NAMALWA (cell line): ENCODE measurements around the gene IL4.
A peak's percentile ranks its signal among the peaks of the same experiment; 100 is the strongest.
"Not testable (repeated sequence)": the region's sequence is repeated elsewhere in the genome, so short reads cannot be mapped to it uniquely, and the experiment has no call there.

Experiments used
- DNase-seq: peaks from one replicate; pipeline ENCODE4 v3.0.0-alpha.2; 2015; ENCODE audit warnings: low spot score

The IL4 gene

DNA sequence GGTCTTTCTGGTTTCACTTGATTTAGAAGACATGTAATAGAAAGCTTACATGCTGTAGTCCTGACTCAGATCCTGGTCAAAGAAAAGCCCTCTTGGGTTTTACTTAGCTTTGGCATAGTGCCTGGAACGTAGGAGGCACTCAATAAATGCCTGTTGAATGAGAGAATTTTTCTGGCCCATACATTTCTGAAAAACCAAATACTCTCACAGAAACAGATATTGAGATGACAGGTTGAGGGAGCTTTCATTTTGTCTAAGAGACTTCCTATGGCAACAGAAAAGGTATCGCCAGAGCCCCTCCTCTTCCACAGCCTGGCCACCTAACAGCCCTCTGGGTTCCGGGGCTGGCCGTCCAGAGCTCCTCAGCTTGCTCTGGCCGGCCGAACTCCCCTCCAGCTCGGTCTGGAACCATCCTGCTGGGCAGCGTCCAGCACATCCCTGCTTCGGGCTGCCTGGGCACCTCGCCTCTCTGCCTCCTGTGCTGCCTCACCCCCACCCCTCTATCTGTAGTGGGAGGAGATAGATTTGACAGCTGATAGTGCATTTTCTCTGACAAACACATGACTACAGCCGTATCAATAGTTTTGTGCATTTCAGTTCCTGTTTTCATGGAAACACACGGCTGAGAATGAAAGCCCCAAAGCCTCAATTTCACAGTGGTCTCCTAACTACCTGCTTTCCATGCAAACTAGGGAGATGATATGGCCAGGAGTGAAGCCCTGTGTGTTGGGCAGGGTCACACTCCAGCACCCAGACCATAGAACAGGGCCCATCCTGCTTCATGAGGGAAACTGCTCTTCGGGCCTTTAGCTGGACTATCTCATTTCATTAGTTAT is 1.1 kb downstream of the IL4 start:
- no peak for DNase-seq

DNA sequence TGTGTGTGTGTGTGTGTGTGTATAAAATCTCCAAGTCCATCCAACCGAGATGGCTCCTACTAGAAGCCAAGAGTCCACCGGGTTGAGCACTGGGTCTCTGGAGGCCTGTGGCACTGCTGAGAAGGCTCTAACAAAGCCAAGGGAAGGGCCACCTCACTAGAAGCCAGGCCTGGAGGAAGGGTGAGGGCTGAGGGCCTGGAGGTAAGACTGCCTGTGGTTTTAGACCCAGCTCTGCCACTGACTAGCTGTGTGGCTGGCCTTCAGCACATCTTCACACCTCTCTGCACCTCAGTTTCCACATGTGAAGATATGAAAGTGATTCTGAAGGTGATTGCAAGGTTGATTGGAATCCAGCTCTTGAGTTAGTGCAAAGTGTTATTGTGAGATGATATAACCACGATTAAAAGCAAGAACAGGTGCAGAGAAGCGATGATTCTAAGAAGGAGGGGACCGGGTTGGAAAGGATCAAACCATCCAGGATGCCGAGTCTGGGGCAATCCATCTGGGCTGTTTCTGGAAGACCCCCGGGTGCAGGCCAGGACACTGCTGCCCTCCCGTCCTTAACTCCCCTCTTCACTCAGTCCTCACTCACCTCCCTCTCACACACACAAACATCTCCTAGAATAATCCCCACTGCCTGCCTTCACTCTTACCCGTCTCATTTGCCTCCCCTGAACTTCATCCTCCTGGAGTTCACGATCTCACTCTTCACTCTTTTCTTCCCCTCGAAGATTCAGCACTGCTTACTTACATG is 2.3 kb downstream of the IL4 start:
- DNase-seq, result no peak

DNA sequence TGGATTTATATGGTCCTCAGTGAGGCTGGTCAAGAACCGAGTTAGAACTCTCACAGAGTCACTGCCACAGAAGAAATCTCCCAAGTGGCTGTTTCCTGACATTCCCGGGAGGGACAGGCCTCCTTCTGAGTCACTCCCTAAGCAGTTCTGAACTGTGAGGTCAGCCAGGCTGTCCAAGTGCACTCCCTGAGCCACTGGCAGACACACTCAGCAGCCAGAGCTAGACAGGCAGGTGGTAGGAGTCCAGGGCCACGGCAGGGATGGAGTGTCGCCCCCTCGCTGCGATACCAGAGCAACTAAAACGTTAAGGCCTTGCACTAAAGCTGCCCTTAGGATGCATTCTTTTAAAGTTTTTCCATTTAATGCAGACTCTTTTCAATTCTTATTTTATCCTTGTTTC is 3.4 kb downstream of the IL4 start:
- DNase-seq, result no peak

DNA sequence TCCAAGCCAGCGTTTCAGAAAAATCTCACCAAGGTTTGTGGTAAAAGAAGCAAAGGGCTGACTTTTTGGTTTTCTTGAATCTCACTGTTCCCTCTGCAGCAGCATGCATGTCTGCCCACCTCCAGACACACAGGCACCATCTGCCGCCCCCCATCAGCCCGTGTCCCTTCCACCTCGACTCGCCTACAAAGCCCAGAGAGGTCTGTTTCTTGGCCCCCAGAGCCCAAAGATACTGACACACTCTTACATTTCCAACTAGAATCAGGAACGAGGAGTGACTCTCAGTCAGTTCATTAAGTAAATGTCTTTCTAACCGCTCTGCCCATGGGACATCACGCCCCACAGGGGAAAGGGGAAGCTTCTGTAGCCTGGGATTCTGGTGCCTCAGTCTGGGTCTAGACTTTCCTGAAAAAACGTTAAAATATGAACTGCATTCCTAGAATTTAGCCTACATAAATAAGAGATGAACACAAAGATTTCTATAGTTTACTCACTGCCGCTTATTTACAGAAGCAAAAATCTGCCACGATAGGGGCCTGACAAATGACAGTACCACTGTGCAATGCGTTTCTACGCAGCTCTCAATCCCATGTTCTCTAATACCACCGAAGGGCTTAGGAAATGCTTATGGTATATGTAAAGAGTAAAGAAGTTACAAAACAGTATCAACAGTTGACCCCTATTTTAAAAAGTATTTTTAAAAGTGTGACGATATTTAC is 4.1 kb downstream of the IL4 start:
- DNase-seq, result no peak

DNA sequence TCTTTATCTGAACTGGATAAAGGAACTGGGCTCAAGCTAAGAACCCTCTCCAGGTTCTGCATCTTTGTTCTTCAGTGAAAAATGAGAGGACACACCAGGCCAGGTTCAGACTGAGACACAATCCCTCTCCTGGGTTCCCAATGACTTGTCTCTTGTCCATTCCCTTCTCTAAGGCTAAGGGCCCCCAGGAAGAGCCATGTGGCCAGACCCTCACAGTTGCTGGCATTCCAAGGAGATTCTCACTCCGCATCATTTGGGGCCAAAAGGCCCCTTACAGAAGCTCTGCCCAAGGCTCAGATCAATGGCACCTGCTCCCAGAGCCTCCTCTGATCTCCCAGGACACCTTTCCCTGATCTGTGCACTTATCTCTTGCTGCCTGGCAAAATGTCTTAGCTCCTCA is 4.9 kb downstream of the IL4 start:
- no peak for DNase-seq

DNA sequence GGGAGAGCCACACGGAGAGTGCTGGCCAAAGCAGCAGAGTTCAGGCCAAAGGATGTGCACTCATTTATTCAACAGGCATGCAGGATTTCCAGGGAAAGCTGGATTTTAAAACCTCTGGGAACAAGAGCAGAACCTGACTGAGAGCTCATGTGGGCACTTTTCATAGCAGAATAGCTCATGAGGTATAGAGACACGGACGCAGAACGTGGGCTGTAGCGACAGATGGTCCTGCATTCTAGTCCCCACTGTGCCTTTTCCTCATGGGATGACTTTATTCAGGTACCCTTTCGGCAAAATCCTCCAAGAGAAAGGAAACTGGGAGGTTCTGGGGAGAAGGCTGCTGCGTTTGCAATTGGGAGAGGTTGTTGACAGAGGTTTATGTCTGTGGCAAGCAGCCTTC is 5.4 kb downstream of the IL4 start:
- DNase-seq, result no peak

DNA sequence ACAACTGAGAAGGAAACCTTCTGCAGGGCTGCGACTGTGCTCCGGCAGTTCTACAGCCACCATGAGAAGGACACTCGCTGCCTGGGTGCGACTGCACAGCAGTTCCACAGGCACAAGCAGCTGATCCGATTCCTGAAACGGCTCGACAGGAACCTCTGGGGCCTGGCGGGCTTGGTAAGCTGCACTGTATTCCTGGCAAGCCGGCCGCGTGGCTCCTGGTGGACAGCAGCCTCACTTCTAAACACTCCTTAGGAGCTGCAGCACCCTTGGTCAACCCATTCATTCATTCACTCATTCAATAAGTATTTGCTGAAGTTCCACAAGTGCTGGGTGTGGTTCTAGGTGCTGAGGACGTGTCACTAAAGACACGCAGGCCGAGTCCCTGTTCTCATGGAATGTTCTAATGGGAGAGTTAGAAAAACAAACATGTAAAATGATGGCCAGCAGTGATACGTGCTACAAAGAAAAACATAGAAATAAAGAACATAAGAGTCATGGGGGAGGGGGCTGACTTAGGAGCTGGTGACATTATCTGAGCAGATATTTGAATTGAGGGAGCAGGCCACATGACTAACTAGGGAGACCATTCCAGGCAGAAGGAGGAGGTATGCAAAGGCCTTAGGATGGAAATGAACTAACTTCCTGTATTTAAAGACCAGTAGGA is 6.1 kb downstream of the IL4 start:
- no peak for DNase-seq

DNA sequence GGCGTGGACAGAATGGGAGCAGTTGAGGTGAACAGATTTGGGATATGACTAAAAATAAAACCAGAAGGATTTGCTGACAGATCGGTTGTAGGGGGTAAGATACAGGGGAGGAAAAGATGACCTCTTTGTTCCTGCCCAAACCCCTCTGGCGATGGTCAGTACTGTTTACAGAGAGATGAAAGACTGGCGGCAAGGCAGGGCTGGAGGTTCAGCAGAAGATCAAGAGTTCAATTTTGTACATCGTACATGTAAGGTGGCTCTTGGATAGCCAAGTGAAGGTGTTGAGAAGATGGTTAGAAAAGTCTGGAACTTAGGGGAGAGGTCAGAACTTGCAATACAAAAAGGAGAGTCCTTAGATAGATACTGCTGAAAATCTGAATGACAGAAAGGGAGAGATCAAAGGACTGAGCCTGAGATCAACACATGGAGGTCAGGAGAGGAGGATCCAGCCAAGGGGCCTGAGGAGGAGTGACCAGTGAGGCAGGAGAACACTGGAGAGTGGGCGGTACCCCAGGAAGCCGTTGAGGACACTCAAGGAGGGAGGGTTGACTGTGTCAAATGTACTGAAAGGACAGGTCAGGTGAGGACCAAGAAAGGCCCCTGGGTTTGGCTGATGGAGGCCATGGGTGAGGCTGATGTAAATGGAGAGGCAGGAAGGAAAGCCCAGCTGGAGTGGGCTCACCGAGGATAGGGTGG is 7.1 kb downstream of the IL4 start:
- no peak for DNase-seq

DNA sequence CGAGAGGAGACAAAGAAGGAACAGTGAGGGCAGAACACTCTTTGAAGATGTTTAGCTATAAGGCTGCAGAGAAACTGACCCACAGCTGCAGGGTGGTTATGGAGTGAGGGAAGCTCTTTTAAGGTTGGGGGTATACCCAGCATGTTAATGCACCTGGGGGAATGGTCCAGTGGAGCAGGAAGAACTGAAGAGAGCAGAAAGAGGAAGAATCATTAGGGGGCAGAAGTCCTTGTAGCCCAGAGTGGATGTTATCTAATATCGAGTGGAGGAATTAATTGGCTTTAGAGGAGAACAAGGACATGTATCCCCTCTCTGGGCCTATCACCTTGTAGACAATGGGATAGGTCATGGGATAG is 7.7 kb downstream of the IL4 start:
- peak; percentile 44 for DNase-seq

DNA sequence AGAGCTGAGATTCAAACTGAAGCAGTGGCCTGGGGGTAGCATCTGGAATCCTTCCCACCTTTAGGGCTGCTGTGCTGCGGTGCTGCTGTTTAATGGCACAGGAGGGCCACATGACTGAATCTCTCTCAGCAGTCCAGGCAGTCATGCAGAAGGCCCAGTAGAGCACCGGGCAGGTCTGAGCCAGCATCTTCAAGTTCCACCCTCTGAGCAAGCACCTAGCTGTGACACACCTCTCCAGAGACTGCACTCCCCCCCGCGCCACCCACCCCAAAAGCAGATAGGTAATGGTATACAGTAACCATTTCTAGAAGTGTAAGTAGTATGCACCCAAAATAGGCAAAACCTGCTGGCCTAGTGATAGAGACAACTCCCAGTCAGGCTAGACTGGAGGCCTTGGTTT is 8.2 kb downstream of the IL4 start:
- DNase-seq, result no peak

DNA sequence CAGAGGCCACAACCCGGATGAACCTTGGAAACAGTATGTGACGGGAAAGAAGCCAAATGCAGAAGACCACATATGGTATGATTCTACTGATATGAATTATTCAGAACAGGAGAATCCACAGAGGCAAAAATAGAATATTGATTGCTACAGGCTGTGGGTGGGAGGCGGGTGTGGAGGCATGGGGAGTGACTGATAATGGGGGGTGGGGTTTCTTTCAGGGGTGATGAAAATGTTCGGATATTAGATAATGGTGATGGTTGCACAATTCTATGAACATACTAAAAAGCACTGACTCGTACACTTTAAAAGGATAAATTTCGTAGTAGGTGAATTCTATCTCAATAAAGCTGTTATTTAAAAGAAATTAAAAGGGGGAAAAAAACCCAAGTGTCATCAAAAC is 10.7 kb downstream of the IL4 start:
- DNase-seq, result no peak

DNA sequence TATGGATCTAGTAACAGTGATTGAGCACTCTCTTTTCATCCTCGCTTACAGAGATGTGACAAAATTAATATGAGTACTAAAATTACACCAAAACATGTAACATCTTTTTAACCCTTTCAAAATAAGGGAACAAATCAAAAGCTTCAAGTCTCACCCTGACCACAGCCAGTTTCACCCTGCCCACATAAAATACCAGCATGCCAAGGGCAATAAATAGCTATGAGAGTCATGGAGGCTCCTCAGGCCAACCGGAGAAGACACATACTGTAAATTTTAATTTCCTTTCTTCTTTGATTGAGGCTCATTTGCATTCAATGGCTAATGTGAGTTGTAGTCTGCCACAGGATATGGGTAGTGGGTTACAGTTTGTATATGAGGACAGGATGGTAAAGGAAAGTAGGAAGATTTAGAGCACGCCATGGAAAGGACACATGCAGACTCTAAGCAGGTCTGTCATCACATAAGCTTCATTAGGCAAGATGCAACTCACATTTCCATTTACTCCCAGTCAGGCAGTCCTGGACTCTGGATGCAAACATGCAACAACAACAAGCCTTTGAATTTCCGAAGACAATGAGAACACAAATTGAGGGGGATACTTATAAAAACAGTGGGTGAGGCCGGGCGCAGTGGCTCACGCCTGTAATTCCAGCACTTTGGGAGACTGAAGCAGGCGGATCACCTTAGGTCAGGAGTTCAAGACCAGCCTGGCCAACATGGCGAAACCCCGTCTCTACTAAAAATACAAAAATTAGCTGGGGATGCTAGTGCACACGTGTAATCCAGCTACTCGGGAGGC is 11.3 kb downstream of the IL4 start:
- no peak for DNase-seq

DNA sequence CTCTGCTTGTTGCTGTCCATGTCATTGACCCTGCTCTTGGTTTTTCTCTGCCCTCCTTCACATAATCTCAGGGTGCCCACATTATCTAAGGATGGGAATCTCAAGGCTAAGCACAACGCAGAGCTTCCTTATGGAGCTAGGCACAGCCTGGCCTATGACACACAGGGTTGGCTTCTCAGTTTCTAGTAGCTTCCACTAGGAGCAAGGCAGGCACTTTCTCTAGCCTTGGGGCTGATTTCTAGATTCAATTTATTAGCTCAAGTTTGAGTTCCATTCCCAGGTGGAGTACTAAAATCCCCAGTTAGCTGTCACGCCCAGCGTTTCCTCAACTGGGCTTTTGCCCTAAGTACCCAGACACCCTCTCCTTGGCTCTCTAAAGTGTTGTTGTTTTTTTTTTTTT is 12.4 kb downstream of the IL4 start:
- no peak for DNase-seq

DNA sequence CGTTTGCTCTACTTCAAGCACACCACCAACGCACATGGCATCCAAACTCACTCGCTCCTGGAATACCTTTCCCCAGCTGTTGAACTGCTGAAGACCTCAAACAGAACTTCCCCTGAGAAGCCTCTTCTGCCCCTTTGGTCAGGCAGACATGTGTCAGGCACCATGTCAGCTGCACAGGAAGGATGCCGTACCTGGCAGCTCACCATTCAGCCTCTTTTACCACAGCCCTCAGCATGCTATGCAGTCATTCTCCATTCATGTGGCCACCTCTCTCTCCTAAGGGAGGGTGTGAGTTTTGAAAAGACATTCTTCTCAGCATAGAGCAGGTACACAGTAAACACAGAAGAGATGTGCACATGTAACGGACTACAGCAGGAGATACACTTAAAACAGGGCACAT is 14.2 kb downstream of the IL4 start:
- no peak for DNase-seq

DNA sequence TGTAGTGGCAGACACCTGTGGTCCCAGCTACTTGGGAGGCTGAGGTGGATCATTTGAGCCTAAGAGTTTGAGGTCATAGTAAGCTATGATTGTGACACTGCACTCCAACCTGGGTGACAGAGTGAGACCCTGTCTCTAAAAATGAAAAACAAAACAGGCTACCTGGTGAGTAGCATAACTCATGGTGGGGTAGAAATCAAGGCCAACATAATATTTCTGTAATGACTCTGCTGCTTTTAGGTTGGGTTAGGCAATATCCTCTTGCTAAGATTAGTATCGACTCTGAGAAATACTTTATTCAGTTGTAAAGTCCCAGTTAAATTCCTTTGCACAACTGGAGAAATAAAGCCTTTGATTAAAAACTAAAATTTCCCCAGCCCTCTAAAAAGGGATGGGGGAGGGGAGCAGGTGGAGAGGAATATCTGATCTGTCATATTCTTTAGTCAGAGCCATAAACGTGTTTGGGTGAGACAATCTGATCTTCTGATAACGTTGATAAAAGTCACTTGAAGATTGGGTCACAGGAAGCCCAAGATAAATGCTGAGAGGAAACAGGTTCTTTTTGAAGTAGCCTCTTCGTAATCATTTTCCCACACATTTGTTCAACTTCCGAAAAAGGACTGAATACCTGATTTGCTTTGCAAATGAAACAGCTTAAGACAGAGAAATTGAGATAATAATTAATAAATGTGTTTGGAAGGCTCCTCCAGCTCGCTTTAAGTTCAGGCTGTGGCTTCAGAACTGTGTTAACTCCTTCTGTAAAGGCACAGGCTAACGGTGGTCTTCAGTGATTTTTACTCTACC is 14.9 kb downstream of the IL4 start:
- peak; percentile 39 for DNase-seq

DNA sequence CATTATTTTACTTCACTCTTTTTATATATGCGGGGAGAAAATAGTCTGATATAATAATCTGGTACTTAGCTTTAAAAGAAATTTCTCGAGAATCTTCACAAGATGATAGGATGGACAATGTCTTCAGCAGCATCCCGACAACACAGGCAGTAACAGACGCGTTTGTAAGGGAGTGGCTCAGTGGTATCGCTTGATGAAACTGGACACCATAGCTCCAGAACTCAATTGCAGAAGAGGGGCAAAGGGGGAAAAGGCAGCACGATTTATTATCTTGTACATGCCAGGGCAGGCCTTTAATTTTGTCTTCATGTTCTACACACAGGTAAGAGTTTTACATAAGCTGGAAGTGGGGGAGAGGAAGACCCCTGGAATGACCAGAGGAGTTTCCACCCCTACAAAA is 15.7 kb downstream of the IL4 start:
- DNase-seq, result no peak

DNA sequence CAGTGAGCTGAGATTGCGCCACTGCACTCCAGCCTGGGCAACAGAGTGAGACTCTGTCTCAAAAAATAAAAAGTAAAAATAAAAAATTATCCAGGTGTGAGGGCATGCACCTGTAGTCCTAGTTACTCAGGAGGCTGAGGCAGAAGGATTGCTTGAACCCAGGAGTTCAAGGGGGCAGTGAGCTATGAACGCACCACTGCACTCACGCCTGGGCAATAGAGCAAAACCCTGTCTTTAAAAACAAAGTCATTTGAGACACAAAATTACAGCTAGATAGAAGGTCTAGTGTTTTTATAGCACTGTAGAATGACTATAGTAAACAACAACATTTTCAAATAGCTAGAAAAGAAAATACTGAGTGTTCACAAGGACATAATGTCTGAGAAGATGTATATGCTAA is 16.4 kb downstream of the IL4 start:
- no peak for DNase-seq

DNA sequence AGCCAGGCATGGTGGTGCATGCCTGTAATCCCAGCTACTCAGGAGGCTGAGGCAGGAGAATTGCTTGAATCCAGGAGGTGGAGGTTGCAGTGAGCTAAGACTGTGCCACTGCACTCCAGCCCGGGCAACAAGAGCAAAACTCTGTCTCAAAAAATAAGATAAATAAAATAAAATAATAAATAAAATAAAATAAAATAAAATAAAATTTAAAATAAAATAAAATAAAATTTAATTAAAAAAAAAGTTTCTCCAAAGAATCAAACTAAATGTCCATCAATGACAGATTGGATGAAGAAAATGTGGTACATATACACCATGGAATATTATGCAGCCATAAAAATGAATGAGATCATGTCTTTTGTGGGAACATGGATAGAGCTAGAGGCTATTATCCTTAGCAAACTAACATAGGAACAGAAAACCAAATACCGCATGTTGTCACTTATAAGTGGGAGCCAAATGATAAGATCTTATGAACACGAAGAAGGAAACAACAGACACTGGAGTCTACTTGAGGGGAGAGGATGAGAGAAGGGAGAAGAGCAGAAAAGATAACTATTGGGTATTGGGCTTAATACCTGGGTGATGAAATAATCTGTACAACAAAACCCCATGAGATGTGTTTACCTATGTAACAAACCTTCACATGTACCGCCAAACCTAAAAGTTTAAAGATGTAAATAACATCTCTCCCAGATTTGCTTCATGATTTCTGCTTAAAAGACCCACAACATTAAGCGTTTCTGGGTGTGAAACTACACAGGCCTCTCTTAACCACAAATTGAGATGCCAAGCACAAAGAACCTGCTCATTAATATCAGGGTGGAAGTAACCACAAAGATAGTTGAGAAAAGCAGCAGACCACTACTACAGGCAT is 18.2 kb downstream of the IL4 start:
- not testable (repeated sequence) for DNase-seq

DNA sequence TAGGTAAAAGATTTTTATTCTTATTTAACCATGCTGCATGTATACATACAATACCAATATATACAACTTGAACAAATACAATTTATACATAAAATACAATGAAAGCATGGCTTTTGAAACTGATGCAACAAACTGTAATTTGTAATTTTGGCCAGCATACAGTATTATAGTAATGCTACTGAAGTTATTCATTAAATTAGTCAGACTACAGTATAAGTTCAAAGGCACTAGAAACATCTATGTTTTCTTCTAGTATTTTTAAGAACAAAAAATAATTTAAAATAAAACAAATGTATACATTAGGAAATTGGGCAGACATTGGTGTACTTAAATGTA is 18.8 kb downstream of the IL4 start:
- DNase-seq, result no peak
